WTC11 (cell line): ENCODE measurements around the gene ATG2B. TPM values are rescaled to one million over a fixed set of nuclear protein-coding genes. Genes with fewer than 3 reads are reported as not detected.

Experiments used
- ATAC-seq: fragments of 200-7000 bp; cut with Tn5 transposase; 2 replicates; pipeline ENCODE4 v1.10.0; 2021; ENCODE audit warnings: mild to moderate bottlenecking, moderate library complexity
- CTCF ChIA-PET: fragments of 300-600 bp; sonication (Branson Sonifier 250); formaldehyde crosslinking; loops from one replicate; lab custom pipeline; 2021; ENCODE audit warnings: antibody characterized with exemption; lab: Charles Lee
- POLR2A ChIA-PET: fragments of 350-600 bp; sonication (Branson Sonifier 250); formaldehyde crosslinking; loops from one replicate; lab custom pipeline; 2021; ENCODE audit warnings: antibody characterized with exemption; lab: Charles Lee
- DNase-seq: peaks from one replicate; pipeline ENCODE4 v3.0.0; 2021; ENCODE audit warnings: low spot score
- H3K27ac Mint-ChIP-seq: 2 replicates; pipeline ENCODE4 v1.8.0; 2021; ENCODE audit warnings: mixed read lengths
- H3K27me3 Mint-ChIP-seq: 2 replicates; pipeline ENCODE4 v1.8.0; 2021; ENCODE audit warnings: low read depth, mild to moderate bottlenecking, moderate library complexity, mixed read lengths
- H3K36me3 Mint-ChIP-seq: 2 replicates; pipeline ENCODE4 v1.8.0; 2021; ENCODE audit warnings: mixed read lengths
- H3K4me1 Mint-ChIP-seq: 2 replicates; pipeline ENCODE4 v1.8.0; 2022; ENCODE audit warnings: mixed read lengths
- H3K4me3 Mint-ChIP-seq: 2 replicates; pipeline ENCODE4 v1.8.0; 2021; ENCODE audit warnings: mild to moderate bottlenecking, moderate library complexity, mixed read lengths
- H3K9me3 Mint-ChIP-seq: 2 replicates; pipeline ENCODE4 v1.8.0; 2021; ENCODE audit warnings: mixed read lengths
- CREM ChIP-seq: sonication (generic); formaldehyde crosslinking; IDR thresholded peaks from 2 replicates; pipeline ENCODE4 v1.8.1; 2022; ENCODE audit warnings: mild to moderate bottlenecking, missing genetic modification reagents, moderate library complexity
- ELF4 ChIP-seq: sonication (generic); formaldehyde crosslinking; IDR thresholded peaks from 2 replicates; pipeline ENCODE4 v1.8.1; 2022; ENCODE audit warnings: low read depth, mild to moderate bottlenecking, moderate library complexity, missing genetic modification reagents
- FOXJ3 ChIP-seq: sonication (generic); formaldehyde crosslinking; IDR thresholded peaks from 2 replicates; pipeline ENCODE4 v1.9.0; 2021; ENCODE audit warnings: missing genetic modification reagents, mild to moderate bottlenecking, borderline replicate concordance
- JUN ChIP-seq: sonication (generic); formaldehyde crosslinking; IDR thresholded peaks from 2 replicates; pipeline ENCODE4 v1.8.0; 2023; ENCODE audit warnings: mild to moderate bottlenecking, missing genetic modification reagents
- NR2C2 ChIP-seq: sonication (generic); formaldehyde crosslinking; IDR thresholded peaks from 2 replicates; pipeline ENCODE4 v1.8.0; 2022; ENCODE audit warnings: mild to moderate bottlenecking, missing genetic modification reagents
- OVOL2 ChIP-seq: fragments of 250-450 bp; sonication (Bioruptor Pico); IDR thresholded peaks from 2 replicates; pipeline ENCODE4 v1.9.0; 2021; ENCODE audit warnings: mild to moderate bottlenecking, borderline replicate concordance
- PRRX2 ChIP-seq: fragments of 250-450 bp; sonication (Bioruptor Pico); IDR thresholded peaks from 2 replicates; pipeline ENCODE4 v1.8.0; 2021; ENCODE audit warnings: mild to moderate bottlenecking
- TEAD4 ChIP-seq: sonication (generic); formaldehyde crosslinking; IDR thresholded peaks from 2 replicates; pipeline ENCODE4 v1.8.0; 2022; ENCODE audit warnings: mild to moderate bottlenecking, missing genetic modification reagents
- ZNF232 ChIP-seq: sonication (generic); formaldehyde crosslinking; IDR thresholded peaks from 2 replicates; pipeline ENCODE4 v1.8.0; 2022; ENCODE audit warnings: mild to moderate bottlenecking, missing genetic modification reagents
- total RNA-seq: library from RNA; stranded (reverse); gene quantifications from 3 replicates; pipeline ENCODE4 v1.2.3, GENCODE V29; 2021
- TF ChIP-seq, protein P1 (sequence below): sonication (generic); formaldehyde crosslinking; IDR thresholded peaks from 2 replicates; pipeline ENCODE4 v1.8.1; 2023; ENCODE audit warnings: mild to moderate bottlenecking, moderate library complexity, missing genetic modification reagents
- TF ChIP-seq, protein P2 (sequence below): sonication (generic); formaldehyde crosslinking; IDR thresholded peaks from 2 replicates; pipeline ENCODE4 v1.8.1; 2023; ENCODE audit warnings: mild to moderate bottlenecking, missing genetic modification reagents, borderline replicate concordance
- TF ChIP-seq, protein P3 (sequence below): sonication (generic); formaldehyde crosslinking; IDR thresholded peaks from 2 replicates; pipeline ENCODE4 v1.8.1; 2023; ENCODE audit warnings: mild to moderate bottlenecking, missing genetic modification reagents, moderate library complexity
- TF ChIP-seq, protein P4 (sequence below): fragments of 250-450 bp; sonication (Bioruptor Pico); IDR thresholded peaks from 2 replicates; pipeline ENCODE4 v2.1.2; 2022; ENCODE audit warnings: mild to moderate bottlenecking, moderate library complexity
- TF ChIP-seq, protein P5 (sequence below): sonication (generic); formaldehyde crosslinking; IDR thresholded peaks from 2 replicates; pipeline ENCODE4 v1.8.1; 2022; ENCODE audit warnings: mild to moderate bottlenecking, missing genetic modification reagents, moderate library complexity, borderline replicate concordance
- TF ChIP-seq, protein P6 (sequence below): sonication (generic); formaldehyde crosslinking; IDR thresholded peaks from 2 replicates; pipeline ENCODE4 v1.8.1; 2022; ENCODE audit warnings: missing genetic modification reagents, borderline replicate concordance

The ATG2B gene
- total RNA-seq, 1 experiment from 2014 or later = 10.3 TPM

DNA sequence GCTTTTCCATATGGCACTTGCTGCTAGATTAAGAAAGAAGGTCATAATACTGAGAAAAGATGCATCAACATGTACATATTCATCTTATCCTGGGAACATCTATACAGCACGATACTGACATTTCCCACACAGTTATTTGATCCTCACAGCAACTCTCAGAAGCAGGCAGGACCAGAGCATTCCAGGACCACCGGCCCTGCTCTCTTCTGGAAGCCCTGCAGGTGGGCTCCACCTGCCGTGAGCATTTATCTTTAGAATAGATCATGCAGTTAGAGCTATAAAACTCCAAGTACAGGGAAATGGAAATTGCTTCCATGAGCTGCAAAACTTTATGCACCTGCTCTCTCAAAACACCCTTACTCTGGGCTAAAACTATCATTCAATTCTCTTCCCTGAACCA lies 112.7 kb downstream of the ATG2B start:
- Mint-ChIP-seq H3K36me3 (no peaks in the 10 kb centered on the region), H3K27ac (no peak overlapping the region)
- DNase-seq = no peak
- TF ChIP-seq, protein P1, sequence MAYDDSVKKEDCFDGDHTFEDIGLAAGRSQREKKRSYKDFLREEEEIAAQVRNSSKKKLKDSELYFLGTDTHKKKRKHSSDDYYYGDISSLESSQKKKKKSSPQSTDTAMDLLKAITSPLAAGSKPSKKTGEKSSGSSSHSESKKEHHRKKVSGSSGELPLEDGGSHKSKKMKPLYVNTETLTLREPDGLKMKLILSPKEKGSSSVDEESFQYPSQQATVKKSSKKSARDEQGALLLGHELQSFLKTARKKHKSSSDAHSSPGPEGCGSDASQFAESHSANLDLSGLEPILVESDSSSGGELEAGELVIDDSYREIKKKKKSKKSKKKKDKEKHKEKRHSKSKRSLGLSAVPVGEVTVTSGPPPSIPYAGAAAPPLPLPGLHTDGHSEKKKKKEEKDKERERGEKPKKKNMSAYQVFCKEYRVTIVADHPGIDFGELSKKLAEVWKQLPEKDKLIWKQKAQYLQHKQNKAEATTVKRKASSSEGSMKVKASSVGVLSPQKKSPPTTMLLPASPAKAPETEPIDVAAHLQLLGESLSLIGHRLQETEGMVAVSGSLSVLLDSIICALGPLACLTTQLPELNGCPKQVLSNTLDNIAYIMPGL (CRISPR knock-in tag) = no peak
- TF ChIP-seq TEAD4 (CRISPR knock-in tag) (no peak), NR2C2 (CRISPR knock-in tag) (no peak), CREM (CRISPR knock-in tag) (no peak), OVOL2 (CRISPR knock-in tag) (no peak), ELF4 (CRISPR knock-in tag) (no peak), ZNF232 (CRISPR knock-in tag) (no peak), FOXJ3 (no peak), PRRX2 (CRISPR knock-in tag) (no peak)
- TF ChIP-seq, protein P2, sequence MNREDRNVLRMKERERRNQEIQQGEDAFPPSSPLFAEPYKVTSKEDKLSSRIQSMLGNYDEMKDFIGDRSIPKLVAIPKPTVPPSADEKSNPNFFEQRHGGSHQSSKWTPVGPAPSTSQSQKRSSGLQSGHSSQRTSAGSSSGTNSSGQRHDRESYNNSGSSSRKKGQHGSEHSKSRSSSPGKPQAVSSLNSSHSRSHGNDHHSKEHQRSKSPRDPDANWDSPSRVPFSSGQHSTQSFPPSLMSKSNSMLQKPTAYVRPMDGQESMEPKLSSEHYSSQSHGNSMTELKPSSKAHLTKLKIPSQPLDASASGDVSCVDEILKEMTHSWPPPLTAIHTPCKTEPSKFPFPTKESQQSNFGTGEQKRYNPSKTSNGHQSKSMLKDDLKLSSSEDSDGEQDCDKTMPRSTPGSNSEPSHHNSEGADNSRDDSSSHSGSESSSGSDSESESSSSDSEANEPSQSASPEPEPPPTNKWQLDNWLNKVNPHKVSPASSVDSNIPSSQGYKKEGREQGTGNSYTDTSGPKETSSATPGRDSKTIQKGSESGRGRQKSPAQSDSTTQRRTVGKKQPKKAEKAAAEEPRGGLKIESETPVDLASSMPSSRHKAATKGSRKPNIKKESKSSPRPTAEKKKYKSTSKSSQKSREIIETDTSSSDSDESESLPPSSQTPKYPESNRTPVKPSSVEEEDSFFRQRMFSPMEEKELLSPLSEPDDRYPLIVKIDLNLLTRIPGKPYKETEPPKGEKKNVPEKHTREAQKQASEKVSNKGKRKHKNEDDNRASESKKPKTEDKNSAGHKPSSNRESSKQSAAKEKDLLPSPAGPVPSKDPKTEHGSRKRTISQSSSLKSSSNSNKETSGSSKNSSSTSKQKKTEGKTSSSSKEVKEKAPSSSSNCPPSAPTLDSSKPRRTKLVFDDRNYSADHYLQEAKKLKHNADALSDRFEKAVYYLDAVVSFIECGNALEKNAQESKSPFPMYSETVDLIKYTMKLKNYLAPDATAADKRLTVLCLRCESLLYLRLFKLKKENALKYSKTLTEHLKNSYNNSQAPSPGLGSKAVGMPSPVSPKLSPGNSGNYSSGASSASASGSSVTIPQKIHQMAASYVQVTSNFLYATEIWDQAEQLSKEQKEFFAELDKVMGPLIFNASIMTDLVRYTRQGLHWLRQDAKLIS (CRISPR knock-in tag) = no peak
- TF ChIP-seq, protein P3, sequence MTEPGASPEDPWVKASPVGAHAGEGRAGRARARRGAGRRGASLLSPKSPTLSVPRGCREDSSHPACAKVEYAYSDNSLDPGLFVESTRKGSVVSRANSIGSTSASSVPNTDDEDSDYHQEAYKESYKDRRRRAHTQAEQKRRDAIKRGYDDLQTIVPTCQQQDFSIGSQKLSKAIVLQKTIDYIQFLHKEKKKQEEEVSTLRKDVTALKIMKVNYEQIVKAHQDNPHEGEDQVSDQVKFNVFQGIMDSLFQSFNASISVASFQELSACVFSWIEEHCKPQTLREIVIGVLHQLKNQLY (CRISPR knock-in tag) = no peak
- TF ChIP-seq, protein P4, sequence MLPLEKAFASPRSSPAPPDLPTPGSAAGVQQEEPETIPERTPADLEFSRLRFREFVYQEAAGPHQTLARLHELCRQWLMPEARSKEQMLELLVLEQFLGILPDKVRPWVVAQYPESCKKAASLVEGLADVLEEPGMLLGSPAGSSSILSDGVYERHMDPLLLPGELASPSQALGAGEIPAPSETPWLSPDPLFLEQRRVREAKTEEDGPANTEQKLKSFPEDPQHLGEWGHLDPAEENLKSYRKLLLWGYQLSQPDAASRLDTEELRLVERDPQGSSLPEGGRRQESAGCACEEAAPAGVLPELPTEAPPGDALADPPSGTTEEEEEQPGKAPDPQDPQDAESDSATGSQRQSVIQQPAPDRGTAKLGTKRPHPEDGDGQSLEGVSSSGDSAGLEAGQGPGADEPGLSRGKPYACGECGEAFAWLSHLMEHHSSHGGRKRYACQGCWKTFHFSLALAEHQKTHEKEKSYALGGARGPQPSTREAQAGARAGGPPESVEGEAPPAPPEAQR (CRISPR knock-in tag) = no peak
- TF ChIP-seq, protein P5, sequence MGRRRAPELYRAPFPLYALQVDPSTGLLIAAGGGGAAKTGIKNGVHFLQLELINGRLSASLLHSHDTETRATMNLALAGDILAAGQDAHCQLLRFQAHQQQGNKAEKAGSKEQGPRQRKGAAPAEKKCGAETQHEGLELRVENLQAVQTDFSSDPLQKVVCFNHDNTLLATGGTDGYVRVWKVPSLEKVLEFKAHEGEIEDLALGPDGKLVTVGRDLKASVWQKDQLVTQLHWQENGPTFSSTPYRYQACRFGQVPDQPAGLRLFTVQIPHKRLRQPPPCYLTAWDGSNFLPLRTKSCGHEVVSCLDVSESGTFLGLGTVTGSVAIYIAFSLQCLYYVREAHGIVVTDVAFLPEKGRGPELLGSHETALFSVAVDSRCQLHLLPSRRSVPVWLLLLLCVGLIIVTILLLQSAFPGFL = no peak
- TF ChIP-seq, protein P6, sequence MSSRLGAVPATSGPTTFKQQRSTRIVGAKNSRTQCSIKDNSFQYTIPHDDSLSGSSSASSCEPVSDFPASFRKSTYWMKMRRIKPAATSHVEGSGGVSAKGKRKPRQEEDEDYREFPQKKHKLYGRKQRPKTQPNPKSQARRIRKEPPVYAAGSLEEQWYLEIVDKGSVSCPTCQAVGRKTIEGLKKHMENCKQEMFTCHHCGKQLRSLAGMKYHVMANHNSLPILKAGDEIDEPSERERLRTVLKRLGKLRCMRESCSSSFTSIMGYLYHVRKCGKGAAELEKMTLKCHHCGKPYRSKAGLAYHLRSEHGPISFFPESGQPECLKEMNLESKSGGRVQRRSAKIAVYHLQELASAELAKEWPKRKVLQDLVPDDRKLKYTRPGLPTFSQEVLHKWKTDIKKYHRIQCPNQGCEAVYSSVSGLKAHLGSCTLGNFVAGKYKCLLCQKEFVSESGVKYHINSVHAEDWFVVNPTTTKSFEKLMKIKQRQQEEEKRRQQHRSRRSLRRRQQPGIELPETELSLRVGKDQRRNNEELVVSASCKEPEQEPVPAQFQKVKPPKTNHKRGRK (CRISPR knock-in tag) = no peak
- TF ChIP-seq, all 79 proteins: peak for 0
- CTCF ChIA-PET = interaction anchor here (0.6 to 1.2 kb wide), 2 partner anchors 150 to 1019 kb away, joined by 3 to 4 read pairs; no protein-coding TSS in a partner anchor
- H3K9me3 Mint-ChIP-seq = peaks cover 4% of the 10 kb centered on the region
- H3K4me3 Mint-ChIP-seq = no peak overlapping the region
- peaks cover 21% of the 10 kb centered on the region for H3K4me1 Mint-ChIP-seq
- POLR2A ChIA-PET = interaction anchor here (0.6 kb wide), 1 partner anchor 212 kb away, joined by 3 read pairs; no protein-coding TSS in a partner anchor
- ATAC-seq = peak; percentile 36; the same call in 1 of the 2 replicates
- H3K27me3 Mint-ChIP-seq = no peaks in the 10 kb centered on the region; the same call in 1 of the 2 replicates

DNA sequence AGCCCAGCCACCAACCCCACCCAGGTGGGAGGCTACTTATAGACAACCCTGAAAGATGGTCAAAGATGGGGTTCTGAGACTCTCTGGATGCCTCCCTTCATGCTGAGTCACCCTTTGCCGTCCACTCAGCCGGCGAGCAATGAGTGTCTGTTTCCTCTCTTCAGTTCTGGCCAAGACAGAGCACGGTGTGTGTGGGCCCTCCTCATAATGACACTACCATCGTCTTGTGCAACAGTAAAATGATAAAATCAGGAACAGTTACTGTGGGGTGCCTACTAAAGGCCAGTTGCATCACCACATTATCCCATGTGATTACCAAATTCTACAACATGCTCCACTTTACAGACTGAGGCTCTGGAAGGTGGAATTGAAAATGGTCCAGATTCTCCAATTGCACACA lies 114.1 kb downstream of the ATG2B start:
- Mint-ChIP-seq H3K9me3 (peaks cover 19% of the 10 kb centered on the region), H3K27ac (no peak overlapping the region), H3K36me3 (no peaks in the 10 kb centered on the region), H3K4me1 (peaks cover 21% of the 10 kb centered on the region), H3K27me3 (no peaks in the 10 kb centered on the region; the same call in 1 of the 2 replicates), H3K4me3 (no peak overlapping the region)
- DNase-seq (no peak), ATAC-seq (no peak)
- CTCF ChIA-PET = no interaction called here
- POLR2A ChIA-PET = no interaction called here
- no peak for TF ChIP-seq JUN (CRISPR knock-in tag)
